HFFc6 (cell line): Measurements from ENCODE around the gene CACNA1H. TPM values are rescaled to one million over a fixed set of nuclear protein-coding genes. Genes with fewer than 3 reads are reported as not detected.

Experiments used
- DNase-seq: peaks from one replicate; pipeline ENCODE4 v3.0.0-alpha.2; 2018
- H3K27ac Mint-ChIP-seq: 2 replicates; pipeline ENCODE4 v1.8.0; 2020; ENCODE audit warnings: mild to moderate bottlenecking, mixed read lengths
- H3K27me3 Mint-ChIP-seq: 2 replicates; pipeline ENCODE4 v1.8.0; 2021; ENCODE audit warnings: mild to moderate bottlenecking, moderate library complexity, mixed read lengths; ENCODE audit not compliant: insufficient read depth
- H3K36me3 Mint-ChIP-seq: 2 replicates; pipeline ENCODE4 v1.8.0; 2021; ENCODE audit warnings: low read depth, mixed read lengths
- H3K4me1 Mint-ChIP-seq: 2 replicates; pipeline ENCODE4 v1.8.0; 2020; ENCODE audit warnings: low read depth, mixed read lengths
- H3K4me3 Mint-ChIP-seq: 2 replicates; pipeline ENCODE4 v1.8.0; 2020; ENCODE audit warnings: mild to moderate bottlenecking, moderate library complexity, mixed read lengths
- H3K9me3 Mint-ChIP-seq: 2 replicates; pipeline ENCODE4 v1.8.0; 2020; ENCODE audit warnings: mild to moderate bottlenecking, mixed read lengths
- long read RNA-seq: library from polyadenylated mRNA; unstranded; transcript quantifications from one replicate; pipeline ENCODE4 v2.0.0, GENCODE V29; 2019
- total RNA-seq, 6 experiments: library from RNA; stranded (reverse); fragmentation: NEBNext Ultra II Directional; extraction: Animal tissue kit (Norgen Biotek cat#: 25700); gene quantifications; 2 replicates in 1 of 6; 3 replicates in 5 of 6; pipeline ENCODE4 v1.2.3, GENCODE V29; 2021
- TF ChIP-seq, protein P1 (sequence below): fragments of 200-600 bp; sonication (generic); IDR thresholded peaks from 2 replicates; pipeline ENCODE4 v1.5.0; 2021; ENCODE audit warnings: antibody characterized with exemption, mild to moderate bottlenecking

Gene CACNA1H
- total RNA-seq = under 1 TPM in 2 of 6 experiments, not detected in 4; 0.03 to 0.05 TPM
- long read RNA-seq = 0 reads

DNA sequence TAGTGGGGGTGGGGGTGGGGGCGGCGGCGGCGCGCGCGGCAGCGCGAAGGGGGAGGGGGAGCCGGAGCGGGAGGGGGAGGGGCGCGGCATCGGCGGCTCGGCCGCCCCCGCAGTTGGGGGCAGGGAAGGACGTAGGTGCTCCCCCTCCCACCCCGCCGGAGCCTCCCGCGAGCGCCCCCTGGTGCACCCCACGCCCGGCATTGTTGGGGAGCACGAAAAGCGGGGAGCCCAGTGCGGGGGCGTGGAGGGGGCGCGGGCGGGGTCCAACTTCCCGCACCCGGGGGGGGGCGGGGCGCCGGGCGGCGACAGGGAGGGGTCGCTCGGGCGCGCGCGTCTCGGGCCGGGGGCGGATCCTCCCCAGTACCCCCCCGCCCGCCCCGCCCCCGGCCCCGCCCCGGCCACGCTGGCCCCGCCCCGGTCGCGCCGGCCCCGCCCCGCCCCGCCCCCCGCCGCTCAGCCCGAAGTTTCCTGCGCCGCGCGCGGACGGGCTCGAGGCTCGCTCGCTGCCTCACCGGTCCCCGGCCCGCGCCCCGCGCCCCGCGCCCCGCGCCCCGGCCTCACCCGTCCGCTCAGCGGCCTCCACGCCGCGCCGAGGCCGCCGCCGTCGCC is at the start of gene CACNA1H:
Gene CACNA1H, plus strand, starts transcription at position 456 of the 609 bp plus-strand sequence. CDS start 632 bp downstream, outside the sequence.
- no peaks in the 10 kb centered on the region for H3K36me3 Mint-ChIP-seq
- no peak for DNase-seq
- peaks cover 7% of the 10 kb centered on the region for H3K27me3 Mint-ChIP-seq
- no peak within 1 kb of the TSS for H3K27ac Mint-ChIP-seq
- peaks cover 5% of the 10 kb centered on the region; the same call in 1 of the 2 replicates for H3K4me1 Mint-ChIP-seq
- H3K4me3 Mint-ChIP-seq = no peak within 1 kb of the TSS
- no peaks in the 10 kb centered on the region for H3K9me3 Mint-ChIP-seq
- TF ChIP-seq, protein P1, sequence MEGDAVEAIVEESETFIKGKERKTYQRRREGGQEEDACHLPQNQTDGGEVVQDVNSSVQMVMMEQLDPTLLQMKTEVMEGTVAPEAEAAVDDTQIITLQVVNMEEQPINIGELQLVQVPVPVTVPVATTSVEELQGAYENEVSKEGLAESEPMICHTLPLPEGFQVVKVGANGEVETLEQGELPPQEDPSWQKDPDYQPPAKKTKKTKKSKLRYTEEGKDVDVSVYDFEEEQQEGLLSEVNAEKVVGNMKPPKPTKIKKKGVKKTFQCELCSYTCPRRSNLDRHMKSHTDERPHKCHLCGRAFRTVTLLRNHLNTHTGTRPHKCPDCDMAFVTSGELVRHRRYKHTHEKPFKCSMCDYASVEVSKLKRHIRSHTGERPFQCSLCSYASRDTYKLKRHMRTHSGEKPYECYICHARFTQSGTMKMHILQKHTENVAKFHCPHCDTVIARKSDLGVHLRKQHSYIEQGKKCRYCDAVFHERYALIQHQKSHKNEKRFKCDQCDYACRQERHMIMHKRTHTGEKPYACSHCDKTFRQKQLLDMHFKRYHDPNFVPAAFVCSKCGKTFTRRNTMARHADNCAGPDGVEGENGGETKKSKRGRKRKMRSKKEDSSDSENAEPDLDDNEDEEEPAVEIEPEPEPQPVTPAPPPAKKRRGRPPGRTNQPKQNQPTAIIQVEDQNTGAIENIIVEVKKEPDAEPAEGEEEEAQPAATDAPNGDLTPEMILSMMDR = peak; percentile 44; the same call in 1 of the 2 replicates

DNA sequence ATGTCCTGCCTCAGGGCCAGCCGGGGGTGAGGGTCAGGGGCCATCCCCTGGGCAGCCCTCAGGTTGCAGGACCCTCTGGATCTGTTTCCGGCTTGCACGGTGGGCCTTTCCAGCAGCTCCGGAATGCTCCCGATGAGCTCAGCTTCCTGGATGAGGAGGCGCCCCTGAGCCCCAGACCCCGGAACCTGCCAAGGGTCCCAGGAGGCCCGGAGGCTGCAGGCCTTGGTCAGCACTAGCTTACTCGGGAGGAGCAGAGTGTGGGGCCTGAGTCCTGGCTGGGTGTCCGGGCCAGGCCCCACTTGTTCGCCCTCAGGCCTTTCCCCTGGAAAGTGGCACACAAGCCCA is 49.3 kb upstream of the CACNA1H start:
- no peak for DNase-seq
- TF ChIP-seq, protein P1 = no peak
- H3K4me1 Mint-ChIP-seq = no peaks in the 10 kb centered on the region
- no peak overlapping the region for H3K4me3 Mint-ChIP-seq
- H3K27ac Mint-ChIP-seq = no peak overlapping the region
- H3K27me3 Mint-ChIP-seq = peaks cover 8% of the 10 kb centered on the region; the same call in 1 of the 2 replicates
- no peaks in the 10 kb centered on the region for H3K36me3 Mint-ChIP-seq
- no peaks in the 10 kb centered on the region for H3K9me3 Mint-ChIP-seq

DNA sequence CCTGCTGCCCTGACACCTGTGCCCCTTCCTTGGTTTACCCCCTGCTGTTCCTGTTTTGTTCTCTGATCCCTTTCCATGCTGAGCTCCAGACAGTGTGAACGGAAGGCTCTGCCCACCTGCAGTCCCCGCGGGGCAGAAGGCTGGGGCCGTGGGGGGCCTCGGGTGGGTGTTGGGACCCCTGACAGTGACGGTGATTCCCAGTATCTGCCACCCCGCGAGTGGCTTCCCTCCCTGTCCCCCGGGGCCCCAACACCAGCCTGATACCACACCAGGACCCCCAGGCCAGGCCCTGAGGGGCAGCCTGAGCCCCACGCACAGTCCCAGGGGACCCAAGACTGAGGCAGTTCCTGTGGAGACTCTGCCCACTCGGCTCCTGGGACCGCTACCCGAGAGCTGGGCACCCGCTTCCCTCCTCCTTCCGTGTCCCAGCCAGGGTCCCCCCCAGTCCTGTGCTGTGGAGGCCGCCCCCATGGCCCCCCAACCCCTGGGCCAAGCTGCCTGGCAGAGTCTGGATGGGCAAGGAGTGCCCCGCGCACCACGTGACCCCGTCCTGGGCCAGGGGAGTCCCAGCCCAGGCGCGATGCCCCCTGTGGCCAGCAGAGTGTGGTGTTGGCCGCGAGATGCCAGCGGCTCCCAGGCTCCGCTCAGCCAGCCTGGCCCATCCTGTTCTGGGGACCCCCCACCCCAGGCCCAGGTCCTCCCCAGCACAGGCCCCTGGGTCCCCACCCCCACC is 46.9 kb upstream of the CACNA1H start:
- Mint-ChIP-seq H3K36me3 (no peaks in the 10 kb centered on the region), H3K4me3 (no peak overlapping the region), H3K9me3 (no peaks in the 10 kb centered on the region), H3K4me1 (no peaks in the 10 kb centered on the region), H3K27ac (no peak overlapping the region), H3K27me3 (peaks cover 30% of the 10 kb centered on the region)
- peak; percentile 20 for DNase-seq
- TF ChIP-seq, protein P1 = peak; percentile 90

- Mint-ChIP-seq H3K36me3 (no peaks in the 10 kb centered on the region), H3K9me3 (no peaks in the 10 kb centered on the region), H3K4me3 (no peak overlapping the region), H3K4me1 (no peaks in the 10 kb centered on the region), H3K27ac (no peak overlapping the region), H3K27me3 (peaks cover 34% of the 10 kb centered on the region)
- DNase-seq = no peak
- TF ChIP-seq, protein P1 = peak; percentile 9
Observed at GRCh38 chr16:1106659-1107058, 46.2 kb upstream of the CACNA1H start.

DNA sequence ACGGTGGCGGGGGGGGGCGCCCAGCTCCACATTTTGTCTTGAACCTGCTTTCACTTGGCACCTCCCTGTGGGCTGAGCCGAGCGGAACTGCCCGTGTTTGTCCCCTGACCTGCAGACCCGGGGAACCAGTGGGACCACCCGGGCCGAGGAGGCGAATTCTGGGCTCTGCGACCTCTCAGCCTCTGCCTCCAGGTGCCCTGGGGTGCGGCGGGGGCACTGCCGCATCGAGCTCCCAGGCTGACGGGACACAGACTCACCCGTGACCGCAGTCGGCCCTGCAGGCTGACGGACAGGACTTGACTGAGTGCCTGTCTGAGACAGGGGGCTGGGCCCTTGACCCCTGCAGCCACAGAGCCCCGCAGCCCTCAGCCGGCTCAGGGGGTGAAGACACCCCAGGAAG is 45.8 kb upstream of the CACNA1H start:
- Mint-ChIP-seq H3K4me3 (no peak overlapping the region), H3K36me3 (no peaks in the 10 kb centered on the region), H3K27ac (no peak overlapping the region), H3K27me3 (peaks cover 38% of the 10 kb centered on the region), H3K4me1 (no peaks in the 10 kb centered on the region), H3K9me3 (no peaks in the 10 kb centered on the region)
- DNase-seq = no peak
- TF ChIP-seq, protein P1 = no peak
